Neutrophil (primary cell): ENCODE data around the gene CRLF1.

Experiments used
- H3K27ac ChIP-seq: fragments of 200-600 bp; sonication (generic); 2 replicates; pipeline ENCODE4 v1.5.1; 2016; ENCODE audit warnings: mild to moderate bottlenecking, moderate library complexity
- H3K27me3 ChIP-seq: fragments of 200-600 bp; sonication (generic); 2 replicates; pipeline ENCODE4 v1.6.0; 2016; ENCODE audit warnings: mild to moderate bottlenecking
- H3K36me3 ChIP-seq: fragments of 200-600 bp; sonication (generic); 2 replicates; pipeline ENCODE4 v1.5.1; 2017
- H3K4me1 ChIP-seq, 2 experiments: fragments of 200-600 bp in 1 of 2; sonication (generic) in 1 of 2; 1 replicate in 1 of 2; 2 replicates in 1 of 2; pipeline versions ENCODE4 v1.5.1 to v1.6.1; 2013 to 2016; ENCODE audit warnings: low read depth in 1 of 2, low read length in 1 of 2, mild to moderate bottlenecking in 1 of 2, moderate library complexity in 1 of 2; ENCODE audit not compliant: control insufficient read depth in 1 of 2, insufficient read depth in 1 of 2
- H3K4me3 ChIP-seq, 2 experiments: fragments of 200-600 bp in 1 of 2; sonication (generic) in 1 of 2; 1 replicate in 1 of 2; 2 replicates in 1 of 2; pipeline ENCODE4 v1.5.1; 2013 to 2016; ENCODE audit warnings: low read depth in 1 of 2, low read length in 1 of 2, mild to moderate bottlenecking in 1 of 2, moderate library complexity in 1 of 2
- H3K9me3 ChIP-seq: fragments of 200-600 bp; sonication (generic); 2 replicates; pipeline ENCODE4 v1.5.1; 2016
- TF ChIP-seq, protein P1 (sequence below): fragments of 200-600 bp; sonication (generic); IDR thresholded peaks from 2 replicates; pipeline ENCODE4 v1.5.1; 2016; ENCODE audit warnings: antibody characterized with exemption

Gene CRLF1

DNA sequence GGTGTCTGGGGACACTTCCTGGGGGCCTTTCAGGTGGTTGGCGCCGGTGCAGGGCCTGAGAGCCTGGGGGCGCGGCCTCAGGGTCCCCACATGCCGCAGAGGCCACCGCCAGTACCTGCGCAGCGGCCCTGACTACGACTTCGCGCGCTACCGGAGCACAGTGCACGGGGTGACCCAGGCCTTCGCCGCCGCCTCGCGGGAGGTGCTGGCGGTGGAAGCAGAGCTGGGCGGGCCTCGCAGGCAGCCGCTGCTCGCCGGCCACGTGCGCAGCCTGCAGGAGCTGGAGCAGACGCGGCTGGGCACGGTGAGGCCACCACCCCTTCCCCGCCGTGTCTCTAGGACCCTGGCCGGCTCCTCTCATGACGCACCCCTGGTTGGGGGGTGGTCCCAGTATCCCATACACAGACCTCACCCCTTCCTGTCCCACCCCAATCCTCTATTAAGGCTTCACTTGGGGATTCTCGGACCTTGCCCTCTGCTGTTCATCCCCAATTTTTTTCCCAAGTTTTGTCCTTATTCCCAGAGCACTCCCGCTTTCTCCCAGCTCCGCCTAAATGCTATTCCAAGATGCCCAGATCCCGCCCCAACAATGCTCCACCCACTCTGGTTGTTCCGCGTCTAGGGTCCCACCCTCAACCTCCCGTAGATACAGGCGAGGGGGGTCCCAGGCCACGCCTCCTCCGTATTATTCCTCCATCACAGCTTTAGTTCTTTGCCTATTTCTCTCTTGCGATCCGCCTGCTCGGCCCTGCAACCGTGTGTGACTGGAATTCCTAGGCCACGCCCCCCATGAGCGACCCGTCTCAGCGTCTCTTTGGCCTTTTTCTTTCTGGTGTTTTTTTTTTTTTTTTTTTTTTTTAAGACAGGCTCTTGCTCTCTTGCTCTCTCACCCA lies 17.0 kb downstream of the CRLF1 start:
- H3K4me1 ChIP-seq = peaks cover 28 to 29% of the 10 kb centered on the region in 2 experiments
- H3K27me3 ChIP-seq = peaks cover 20% of the 10 kb centered on the region
- peak overlapping the region; percentile 87 for H3K27ac ChIP-seq
- peak overlapping the region; percentile 91 to 94 for H3K4me3 ChIP-seq
- no peaks in the 10 kb centered on the region for H3K9me3 ChIP-seq
- no peaks in the 10 kb centered on the region for H3K36me3 ChIP-seq
- TF ChIP-seq, protein P1, sequence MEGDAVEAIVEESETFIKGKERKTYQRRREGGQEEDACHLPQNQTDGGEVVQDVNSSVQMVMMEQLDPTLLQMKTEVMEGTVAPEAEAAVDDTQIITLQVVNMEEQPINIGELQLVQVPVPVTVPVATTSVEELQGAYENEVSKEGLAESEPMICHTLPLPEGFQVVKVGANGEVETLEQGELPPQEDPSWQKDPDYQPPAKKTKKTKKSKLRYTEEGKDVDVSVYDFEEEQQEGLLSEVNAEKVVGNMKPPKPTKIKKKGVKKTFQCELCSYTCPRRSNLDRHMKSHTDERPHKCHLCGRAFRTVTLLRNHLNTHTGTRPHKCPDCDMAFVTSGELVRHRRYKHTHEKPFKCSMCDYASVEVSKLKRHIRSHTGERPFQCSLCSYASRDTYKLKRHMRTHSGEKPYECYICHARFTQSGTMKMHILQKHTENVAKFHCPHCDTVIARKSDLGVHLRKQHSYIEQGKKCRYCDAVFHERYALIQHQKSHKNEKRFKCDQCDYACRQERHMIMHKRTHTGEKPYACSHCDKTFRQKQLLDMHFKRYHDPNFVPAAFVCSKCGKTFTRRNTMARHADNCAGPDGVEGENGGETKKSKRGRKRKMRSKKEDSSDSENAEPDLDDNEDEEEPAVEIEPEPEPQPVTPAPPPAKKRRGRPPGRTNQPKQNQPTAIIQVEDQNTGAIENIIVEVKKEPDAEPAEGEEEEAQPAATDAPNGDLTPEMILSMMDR = peak; percentile 47

DNA sequence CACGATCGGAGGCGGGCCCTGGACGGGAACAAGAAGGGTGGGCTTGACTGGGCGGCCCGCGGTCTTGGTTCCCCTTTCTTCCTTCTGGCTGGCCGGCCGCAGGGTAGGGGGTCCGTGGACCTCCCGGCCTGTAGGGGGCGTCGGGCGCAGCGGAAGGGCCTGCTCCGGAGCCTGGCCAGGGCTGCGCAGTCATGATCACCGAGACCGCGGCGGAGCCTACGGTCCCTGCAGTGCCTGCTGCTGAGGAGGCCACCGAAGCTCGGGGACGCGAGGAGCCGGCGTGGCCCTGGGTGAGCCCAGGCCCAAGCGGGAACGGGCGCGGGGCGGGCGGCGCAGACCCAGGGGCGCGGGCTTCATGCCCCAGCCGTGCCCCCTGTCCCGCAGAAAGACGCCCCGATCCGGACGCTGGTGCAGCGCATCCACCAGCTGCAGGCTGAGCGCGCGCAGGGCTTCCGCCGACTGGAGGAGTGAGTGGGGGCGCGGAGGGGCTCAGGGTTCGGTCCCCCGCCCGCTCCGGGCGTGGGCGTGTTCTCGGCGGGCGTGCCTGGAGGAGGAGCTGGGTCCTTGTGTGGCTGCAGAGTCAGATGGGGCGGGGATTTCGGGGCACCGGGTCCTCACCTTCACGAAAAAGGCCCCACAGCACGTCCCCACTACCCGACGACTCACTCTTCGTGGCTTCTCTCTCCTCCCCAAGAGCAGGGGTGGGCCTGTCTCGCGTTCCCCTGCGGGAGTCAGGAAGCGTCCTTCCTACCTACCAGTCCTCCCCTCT lies 17.8 kb downstream of the CRLF1 start, which contains the start of gene REX1BD:
Gene REX1BD (plus strand): TSS at position 188 of the 769 bp plus-strand sequence. CDS start 4 bp downstream, at position 192.
- H3K4me1 ChIP-seq = peaks cover 19 to 24% of the 10 kb centered on the region in 2 experiments
- H3K27ac ChIP-seq = peak within 1 kb of the TSS; percentile 87
- TF ChIP-seq, protein P1 = peak; percentile 81
- H3K27me3 ChIP-seq = peaks cover 11% of the 10 kb centered on the region
- H3K4me3 ChIP-seq = peak within 1 kb of the TSS; percentile 91 to 94
- no peaks in the 10 kb centered on the region for H3K36me3 ChIP-seq
- H3K9me3 ChIP-seq = no peaks in the 10 kb centered on the region

DNA sequence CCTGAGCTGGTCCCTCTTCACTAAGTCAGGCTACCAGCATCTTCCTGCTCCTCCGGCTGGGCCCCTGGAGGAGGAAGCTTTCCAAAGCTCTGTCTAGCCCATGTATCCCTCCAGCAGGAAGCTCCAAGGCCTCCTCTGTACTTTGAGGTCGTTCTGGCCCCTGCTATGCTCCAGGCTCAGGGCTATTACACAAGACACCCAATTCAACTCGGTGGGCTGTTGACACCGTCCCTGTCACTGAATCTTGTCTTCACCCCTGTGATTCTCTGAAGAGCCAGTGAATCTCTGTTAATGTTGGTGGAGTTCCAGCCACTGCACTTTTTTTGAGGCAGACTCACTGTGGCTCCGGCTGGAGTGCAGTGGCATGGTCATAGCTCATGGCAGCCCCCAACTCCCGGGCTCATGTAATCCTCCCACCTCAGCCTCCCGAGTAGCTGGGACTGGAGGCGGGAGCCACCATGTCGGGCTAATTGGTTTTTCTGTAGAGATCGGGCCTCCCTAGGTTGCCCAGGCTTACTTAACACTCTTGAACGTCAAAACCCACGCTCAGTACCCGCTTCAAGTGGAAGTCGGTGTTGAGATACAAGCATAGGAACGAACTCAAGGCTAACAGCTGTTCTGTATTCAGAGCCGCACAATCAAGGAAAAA lies 18.5 kb downstream of the CRLF1 start:
- H3K4me1 ChIP-seq = peaks cover 19 to 24% of the 10 kb centered on the region in 2 experiments
- H3K27me3 ChIP-seq = peaks cover 4% of the 10 kb centered on the region
- TF ChIP-seq, protein P1 = no peak
- H3K9me3 ChIP-seq = no peaks in the 10 kb centered on the region
- no peaks in the 10 kb centered on the region for H3K36me3 ChIP-seq
- H3K27ac ChIP-seq = peak overlapping the region; percentile 87
- H3K4me3 ChIP-seq = peak overlapping the region; percentile 91 to 94

DNA sequence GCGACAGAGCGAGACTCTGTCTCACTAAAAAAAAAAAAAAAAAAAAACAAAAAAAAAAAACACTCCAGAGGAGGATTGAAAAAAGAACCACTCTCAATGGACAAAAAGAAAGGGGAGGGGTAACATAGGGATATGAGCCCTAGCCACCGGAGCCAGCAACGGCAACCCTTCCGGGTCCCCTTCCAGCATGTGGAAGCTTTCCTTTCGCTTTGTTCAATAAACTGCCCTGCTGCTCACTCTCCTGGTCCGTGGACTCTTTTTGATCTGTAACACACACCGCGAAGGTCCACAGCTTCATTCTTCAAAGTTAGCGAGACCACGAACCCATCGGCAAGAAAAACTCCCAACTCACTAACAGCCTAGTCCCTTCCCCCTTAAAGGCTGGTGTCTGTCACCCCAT lies 19.0 kb downstream of the CRLF1 start:
- peak overlapping the region; percentile 91 to 94 for H3K4me3 ChIP-seq

DNA sequence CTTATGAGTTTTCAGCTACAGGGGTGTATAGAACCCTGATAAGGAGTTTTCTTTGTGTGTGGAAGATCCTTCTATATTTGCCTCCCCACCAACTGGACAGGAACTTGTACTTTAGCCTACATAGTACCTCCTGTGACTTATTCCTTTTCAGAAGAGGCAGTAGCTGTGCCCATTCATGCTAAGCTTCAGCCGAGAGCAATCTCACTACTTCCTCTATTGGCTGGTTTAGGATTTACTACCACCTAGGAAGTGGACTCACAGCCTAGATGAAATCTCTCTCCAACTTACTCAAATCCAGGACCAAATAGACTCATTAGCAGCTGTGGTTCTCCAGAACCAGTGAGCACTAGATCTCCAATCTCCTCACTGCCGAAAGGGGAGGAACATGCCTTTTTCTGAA lies 20.3 kb downstream of the CRLF1 start:
- H3K4me3 ChIP-seq = no peak overlapping the region
- peaks cover 19 to 24% of the 10 kb centered on the region in 2 experiments for H3K4me1 ChIP-seq
- no peaks in the 10 kb centered on the region for H3K9me3 ChIP-seq
- no peaks in the 10 kb centered on the region for H3K27me3 ChIP-seq
- peak overlapping the region; percentile 41 for H3K27ac ChIP-seq
- TF ChIP-seq, protein P1 = no peak
- no peaks in the 10 kb centered on the region for H3K36me3 ChIP-seq

More for the DNA sequence above, 19.0 kb downstream of the CRLF1 start:
- Histone ChIP-seq H3K36me3 (no peaks in the 10 kb centered on the region), H3K4me1 (peaks cover 19 to 24% of the 10 kb centered on the region in 2 experiments), H3K27me3 (no peaks in the 10 kb centered on the region), H3K9me3 (no peaks in the 10 kb centered on the region), H3K27ac (peak overlapping the region; percentile 87)
- TF ChIP-seq, protein P1 = no peak
